ENCODE data around the gene CFAP299. TPM values are rescaled to one million over a fixed set of nuclear protein-coding genes. Genes with fewer than 3 reads are reported as not detected.

The CFAP299 gene
- total and polyA plus RNA-seq, 9 of the 15 experiments (the other 6 are each of a cell fraction or from before 2014, with no cell fraction given), result 0.09 to 3.0 (median 0.76) TPM

GRCh38 chr4:80500613-80501012, 165.1 kb downstream of the CFAP299 start:
- Histone ChIP-seq H4K20me1 (replicated peaks; ENCODE audit: control insufficient read depth, insufficient read depth, low read length) (no peaks in the 10 kb centered on the region), H3K27me3 (ENCODE audit: control insufficient read depth in 2 of 2, insufficient read depth in 2 of 2, low read length in 2 of 2) (no peaks in the 10 kb centered on the region), H3K9me1 (ENCODE audit: control insufficient read depth, insufficient read depth, low read length) (no peaks in the 10 kb centered on the region), H2AFZ (ENCODE audit: low read depth, low read length) (no peak overlapping the region), H3K27ac (ENCODE audit: extremely low read depth, low read depth, low read length) (no peak overlapping the region), H3K4me1 (replicated peaks in 1 of 2; ENCODE audit: control insufficient read depth in 2 of 2, insufficient read depth in 2 of 2, low read length in 2 of 2) (no peaks in the 10 kb centered on the region), H3K4me3 (no peak overlapping the region), H3K9me3 (replicated peaks; ENCODE audit: control insufficient read depth, insufficient read depth, low read depth, low read length) (no peaks in the 10 kb centered on the region), H3K79me2 (ENCODE audit: control insufficient read depth, insufficient read depth, low read length) (no peaks in the 10 kb centered on the region), H3K4me2 (ENCODE audit: insufficient read depth, low read length) (no peak overlapping the region), H3K36me3 (ENCODE audit: control insufficient read depth, insufficient read depth, low read length) (no peaks in the 10 kb centered on the region), H3K9ac (ENCODE audit: insufficient read depth in 1 of 2, low read depth in 2 of 2, low read length in 2 of 2) (no peak overlapping the region)
- DNase-seq (ENCODE audit: extremely low read depth in 1 of 4, low spot score in 3 of 4) (no peak), ATAC-seq (no peak), FAIRE-seq (no peak)
- ChIA-PET CTCF (ENCODE audit: low intra/inter-chr PET ratio) (no interaction called here), POLR2A (no interaction called here)
- BruUV-seq (replicated peaks), result no TSS peak
- in situ Hi-C loops (cut with MboI), result no loop called here
- WGBS (ENCODE audit: insufficient coverage, low coverage, missing lambda C conversion rate), result 6% methylated on average over 4 of the region's 4 CpGs
- intact Hi-C loops (cut with micrococcal nuclease), result no loop called here
- TF ChIP-seq GATAD2B (IDR thresholded peaks at IDR 0.05; ENCODE audit: borderline replicate concordance) (no peak), NR2C2 (CRISPR knock-in tag; IDR thresholded peaks at IDR 0.05) (no peak), NR2C2 (tag; IDR thresholded peaks at IDR 0.05) (no peak), ZNF77 (CRISPR knock-in tag; IDR thresholded peaks at IDR 0.05) (no peak), MGA (IDR thresholded peaks at IDR 0.05) (no peak), RCOR1 (IDR thresholded peaks at IDR 0.05; ENCODE audit: borderline replicate concordance in 1 of 2, low read depth in 2 of 2, low read length in 2 of 2) (no peak), SNIP1 (IDR thresholded peaks at IDR 0.05; ENCODE audit: low read depth) (no peak), CXXC5 (CRISPR knock-in tag; IDR thresholded peaks at IDR 0.05) (no peak), RBM22 (IDR thresholded peaks at IDR 0.05; ENCODE audit: low read depth, low read length, poor library complexity, severe bottlenecking) (no peak), ZNF512 (tag; IDR thresholded peaks at IDR 0.05) (no peak), FOXJ2 (tag; IDR thresholded peaks at IDR 0.05) (no peak)

All from K562 (cell line).